Fibroblast of pulmonary artery (primary cell): ENCODE measurements around the gene KCNQ1.

Experiments
- DNase-seq: peaks from one replicate; pipeline ENCODE4 v3.0.0-alpha.2; 2010; ENCODE audit warnings: low read depth
- H3K4me3 ChIP-seq: replicated peaks from 2 replicates; pipeline ENCODE4 v1.5.1; 2011; ENCODE audit warnings: low read depth, mild to moderate bottlenecking, control low read depth, low read length, moderate library complexity
- TF ChIP-seq, protein P1 (sequence below): IDR thresholded peaks from 2 replicates; pipeline ENCODE4 v1.5.1; 2011; ENCODE audit warnings: mild to moderate bottlenecking, control low read depth, low read length, inconsistent platforms; ENCODE audit errors: missing control alignments

The KCNQ1 gene

GRCh38 chr11:2870460-2870859 is 425.7 kb downstream of the KCNQ1 start:
- TF ChIP-seq, protein P1, sequence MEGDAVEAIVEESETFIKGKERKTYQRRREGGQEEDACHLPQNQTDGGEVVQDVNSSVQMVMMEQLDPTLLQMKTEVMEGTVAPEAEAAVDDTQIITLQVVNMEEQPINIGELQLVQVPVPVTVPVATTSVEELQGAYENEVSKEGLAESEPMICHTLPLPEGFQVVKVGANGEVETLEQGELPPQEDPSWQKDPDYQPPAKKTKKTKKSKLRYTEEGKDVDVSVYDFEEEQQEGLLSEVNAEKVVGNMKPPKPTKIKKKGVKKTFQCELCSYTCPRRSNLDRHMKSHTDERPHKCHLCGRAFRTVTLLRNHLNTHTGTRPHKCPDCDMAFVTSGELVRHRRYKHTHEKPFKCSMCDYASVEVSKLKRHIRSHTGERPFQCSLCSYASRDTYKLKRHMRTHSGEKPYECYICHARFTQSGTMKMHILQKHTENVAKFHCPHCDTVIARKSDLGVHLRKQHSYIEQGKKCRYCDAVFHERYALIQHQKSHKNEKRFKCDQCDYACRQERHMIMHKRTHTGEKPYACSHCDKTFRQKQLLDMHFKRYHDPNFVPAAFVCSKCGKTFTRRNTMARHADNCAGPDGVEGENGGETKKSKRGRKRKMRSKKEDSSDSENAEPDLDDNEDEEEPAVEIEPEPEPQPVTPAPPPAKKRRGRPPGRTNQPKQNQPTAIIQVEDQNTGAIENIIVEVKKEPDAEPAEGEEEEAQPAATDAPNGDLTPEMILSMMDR: no peak
- no peak overlapping the region for H3K4me3 ChIP-seq
- DNase-seq: no peak

- DNase-seq: no peak
- H3K4me3 ChIP-seq: no peak overlapping the region
- TF ChIP-seq, protein P1: no peak
Observed at GRCh38 chr11:2870969-2871680, 426.3 kb downstream of the KCNQ1 start.

DNA sequence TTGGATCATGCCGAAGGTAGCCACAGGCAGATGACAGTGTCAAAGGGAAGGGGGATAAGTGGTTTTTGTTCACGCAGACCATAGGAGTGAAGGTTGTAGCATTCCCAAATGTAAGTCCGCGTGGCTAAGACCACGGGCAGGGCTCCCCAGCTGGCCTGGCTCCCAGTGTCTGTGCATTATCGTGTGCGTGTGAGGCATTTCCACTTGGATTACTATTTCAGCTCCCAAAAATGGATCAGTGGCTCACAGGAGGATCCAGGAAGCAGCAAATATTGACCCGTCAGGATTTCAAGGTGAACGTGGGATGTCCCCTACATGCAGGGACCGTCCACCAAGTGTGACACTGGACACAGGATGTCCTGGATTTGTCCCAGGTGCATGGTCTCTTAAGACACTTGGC is 430.2 kb downstream of the KCNQ1 start:
- no peak overlapping the region for H3K4me3 ChIP-seq
- TF ChIP-seq, protein P1: no peak
- no peak for DNase-seq

GRCh38 chr11:2877474-2877873 is 432.7 kb downstream of the KCNQ1 start:
- H3K4me3 ChIP-seq: no peak overlapping the region
- DNase-seq: no peak
- TF ChIP-seq, protein P1: no peak

DNA sequence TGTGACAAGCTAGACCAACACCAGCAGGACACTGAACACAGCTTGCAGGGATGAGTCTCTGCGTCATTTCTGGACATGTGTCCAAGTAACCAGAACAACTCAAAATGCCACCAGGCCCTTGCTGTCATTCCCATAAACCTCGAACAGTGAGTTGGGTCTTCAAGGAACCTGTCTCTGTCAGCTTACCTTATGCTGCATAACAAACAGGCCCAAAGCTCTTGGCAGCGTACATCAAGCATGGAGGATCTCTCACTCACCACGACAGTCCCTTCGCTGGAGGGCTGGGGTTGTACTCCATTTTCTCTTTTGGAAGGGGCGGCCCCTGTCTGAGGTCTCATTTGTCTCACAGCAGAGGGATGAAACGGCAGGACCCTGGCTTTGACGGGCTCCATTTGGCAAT is 434.0 kb downstream of the KCNQ1 start:
- no peak for DNase-seq
- H3K4me3 ChIP-seq: no peak overlapping the region
- TF ChIP-seq, protein P1: no peak

GRCh38 chr11:2880646-2881045 is 435.8 kb downstream of the KCNQ1 start:
- TF ChIP-seq, protein P1: no peak
- no peak for DNase-seq
- no peak overlapping the region for H3K4me3 ChIP-seq
